Stimulated activated CD8-positive, alpha-beta memory T cell treated with anti-CD3 and anti-CD28 coated beads, Interleukin-15, amount 100 ng/mL, for 1 hour (primary cell): ENCODE measurements around the gene CEP63.

ENCODE experiments used
- DNase-seq: peaks from one replicate; pipeline ENCODE4 v3.0.0-alpha.2; 2020; ENCODE audit warnings: low read depth

Gene CEP63

GRCh38 chr3:134468519-134468918 is 17.3 kb upstream of the CEP63 start:
- DNase-seq = no peak

GRCh38 chr3:134471521-134472193 is 14.2 kb upstream of the CEP63 start:
- no peak for DNase-seq

GRCh38 chr3:134472831-134473230 is 13.0 kb upstream of the CEP63 start:
- DNase-seq = no peak

- DNase-seq = peak; percentile 78
Observed at GRCh38 chr3:134473868-134474546, 11.8 kb upstream of the CEP63 start.

DNA sequence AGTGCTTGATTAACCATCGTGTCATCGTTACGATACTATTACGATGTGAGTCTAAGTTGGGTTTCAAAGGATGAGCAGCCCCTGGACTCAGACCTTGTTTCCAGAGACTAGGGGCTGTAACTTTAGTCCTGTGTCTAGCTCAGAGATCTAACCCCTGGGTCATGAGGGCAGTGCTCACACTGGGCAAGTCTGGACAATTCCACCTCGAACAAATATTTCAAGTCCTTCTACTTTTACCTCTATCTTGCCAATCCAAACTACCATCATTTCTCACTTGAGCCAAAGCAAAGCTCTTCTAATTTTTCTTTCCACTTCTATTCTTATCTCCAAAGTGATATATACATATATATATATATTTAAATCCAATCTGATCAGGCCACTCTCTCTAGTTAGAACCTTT is 10.9 kb upstream of the CEP63 start:
- no peak for DNase-seq

DNA sequence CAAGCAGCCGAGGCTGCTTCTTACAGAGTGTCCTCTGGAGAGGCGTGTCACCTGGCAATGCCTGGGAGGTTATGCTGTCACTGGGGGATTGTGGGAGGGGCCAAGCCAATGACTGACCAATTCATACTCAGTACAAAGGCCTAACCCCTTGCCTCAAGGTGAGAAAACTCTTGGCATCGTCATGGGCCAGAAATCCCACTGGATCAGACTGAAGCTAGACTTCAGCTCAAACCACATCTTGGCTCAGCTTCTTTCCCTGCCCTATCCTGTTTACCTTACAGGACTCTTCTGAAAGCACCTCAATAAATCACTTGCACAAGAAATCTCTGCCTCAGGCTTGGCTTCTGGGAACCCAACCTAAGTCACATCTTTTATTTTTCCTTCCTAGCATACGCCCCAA is 9.6 kb upstream of the CEP63 start:
- no peak for DNase-seq

GRCh38 chr3:134477002-134477401 is 8.9 kb upstream of the CEP63 start:
- no peak for DNase-seq

DNA sequence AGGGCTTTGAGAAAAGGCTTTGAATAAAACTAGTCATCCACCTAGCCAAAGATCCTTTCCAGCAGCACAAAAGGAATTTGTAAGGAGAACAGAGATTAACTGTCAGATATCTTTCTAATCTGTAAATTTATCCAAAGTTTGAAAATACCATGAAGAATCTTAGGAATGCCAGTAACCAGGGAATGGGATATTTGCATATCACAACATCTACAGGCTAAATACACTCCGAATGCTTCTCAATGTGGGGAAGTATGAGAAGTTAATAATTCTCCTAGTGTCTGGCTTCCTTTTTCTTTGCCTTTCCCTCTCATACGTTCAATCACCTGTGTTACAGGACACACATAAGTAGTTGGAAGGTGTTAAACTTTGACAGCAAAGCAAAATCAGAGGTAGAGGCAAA is 7.9 kb upstream of the CEP63 start:
- DNase-seq = no peak

- no peak for DNase-seq
Observed at GRCh38 chr3:134480546-134480945, 5.3 kb upstream of the CEP63 start.

- no peak for DNase-seq
Observed at GRCh38 chr3:134481166-134481565, 4.7 kb upstream of the CEP63 start.

DNA sequence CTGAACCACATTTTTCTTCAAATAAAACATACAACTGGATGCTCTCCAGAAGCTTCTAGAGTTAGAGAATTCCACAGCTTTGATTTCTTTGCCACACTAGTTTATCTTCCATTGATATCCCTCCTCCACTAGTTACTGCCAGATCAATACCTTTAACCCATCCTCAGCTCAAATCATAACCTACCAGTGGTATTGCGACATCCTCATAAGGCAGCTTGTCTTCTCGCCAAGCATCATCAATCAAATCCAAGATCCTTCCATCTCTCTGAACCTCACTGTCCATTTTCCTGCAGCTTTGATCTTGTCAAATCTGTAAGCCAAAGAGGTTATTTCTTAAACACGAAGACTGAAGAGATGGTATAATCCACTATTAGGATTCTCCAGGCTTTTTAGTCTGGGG is 3.2 kb upstream of the CEP63 start:
- DNase-seq = no peak

- no peak for DNase-seq
Observed at GRCh38 chr3:134483195-134483900, 2.5 kb upstream of the CEP63 start.

DNA sequence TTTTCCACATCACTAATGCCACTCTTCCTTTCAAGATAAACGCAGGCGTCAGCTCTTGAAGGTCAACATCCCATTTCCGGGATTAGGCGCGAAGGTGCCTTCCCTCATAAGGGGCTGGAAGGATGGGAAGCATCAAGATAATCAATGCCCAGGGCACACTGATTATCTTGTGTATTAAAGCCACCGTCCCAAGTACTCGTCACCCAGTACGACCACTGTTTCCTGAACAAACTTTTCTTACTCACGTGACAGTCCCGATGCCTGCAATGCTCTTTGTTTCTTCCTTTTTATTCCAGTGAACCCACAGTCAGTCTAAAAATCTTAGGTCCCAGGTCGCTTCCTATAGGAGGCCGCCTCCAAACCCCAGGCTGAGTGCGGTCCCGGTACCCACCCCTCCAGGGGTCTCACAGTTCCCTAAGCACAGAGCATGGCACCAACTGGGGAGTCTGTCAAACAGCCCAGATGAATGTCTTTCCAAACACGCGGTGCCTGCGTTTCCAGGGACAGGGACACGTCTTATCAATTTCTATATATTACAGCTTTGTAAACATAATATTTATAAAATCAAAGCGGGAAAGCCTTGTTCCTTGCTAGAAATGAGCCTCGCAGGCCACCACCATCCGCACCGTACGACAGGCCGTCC is 661 bp upstream of the CEP63 start:
- DNase-seq = no peak

DNA sequence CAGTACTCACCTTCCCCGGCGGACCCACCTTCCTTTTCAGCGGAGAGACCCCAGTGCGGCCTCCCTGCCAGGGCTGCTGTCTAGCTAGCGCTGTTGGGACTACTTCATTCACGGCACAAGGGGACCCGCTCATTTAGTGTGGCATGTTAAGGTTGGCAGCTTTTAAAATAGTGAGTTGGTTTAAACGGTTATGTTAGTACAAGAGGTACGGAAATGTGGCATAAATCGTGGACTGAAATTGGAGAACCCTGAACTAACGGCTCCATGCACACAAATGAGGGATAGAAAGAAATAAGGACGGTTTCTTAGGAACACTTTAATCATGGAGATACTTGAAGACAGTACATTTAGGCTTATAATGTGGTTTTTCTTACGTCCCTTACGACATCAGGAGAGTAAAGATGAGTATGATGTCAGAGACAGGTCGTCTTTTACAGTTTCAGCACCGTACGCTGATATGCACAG is 752 bp downstream of the CEP63 start:
- DNase-seq = no peak

GRCh38 chr3:134487406-134487805 is 1.5 kb downstream of the CEP63 start:
- DNase-seq = no peak

DNA sequence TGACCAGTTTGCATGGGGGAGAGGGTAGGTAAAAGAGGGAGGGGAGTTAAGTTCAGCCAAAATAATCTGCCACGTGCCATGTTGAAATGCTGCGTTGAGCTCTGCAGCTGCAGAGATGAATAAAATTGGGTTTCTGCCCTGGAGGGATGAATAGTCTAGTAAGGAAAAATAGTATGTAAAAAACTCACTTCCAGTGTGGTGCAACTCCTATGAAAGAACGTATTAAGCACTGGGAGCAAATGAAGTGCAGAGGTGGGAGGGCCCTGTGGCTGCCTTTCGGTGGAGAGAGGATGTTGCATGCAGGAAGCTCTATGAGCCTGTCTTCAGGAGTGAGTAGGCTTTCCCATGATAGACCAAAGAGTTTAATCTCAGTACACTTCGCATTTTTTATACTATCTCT is 8.6 kb downstream of the CEP63 start:
- DNase-seq = no peak

DNA sequence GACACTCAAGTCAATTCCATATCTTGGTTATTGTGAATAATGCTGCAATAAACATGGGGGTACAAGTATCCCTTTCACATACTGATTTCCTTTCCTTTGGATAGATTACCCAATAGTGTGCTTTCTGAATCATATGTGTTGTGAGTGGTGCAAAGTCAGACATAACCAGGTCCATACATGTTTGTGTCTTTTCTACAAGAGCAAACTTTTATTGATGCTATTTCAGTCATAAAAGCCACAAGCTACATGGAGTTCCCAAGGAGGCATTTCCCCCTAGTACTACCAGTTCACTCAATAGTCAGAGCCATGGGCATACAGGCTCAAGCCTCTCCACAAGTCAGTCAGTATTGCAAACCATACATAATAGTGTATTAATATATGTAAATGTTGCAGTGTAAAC is 10.1 kb downstream of the CEP63 start:
- no peak for DNase-seq

DNA sequence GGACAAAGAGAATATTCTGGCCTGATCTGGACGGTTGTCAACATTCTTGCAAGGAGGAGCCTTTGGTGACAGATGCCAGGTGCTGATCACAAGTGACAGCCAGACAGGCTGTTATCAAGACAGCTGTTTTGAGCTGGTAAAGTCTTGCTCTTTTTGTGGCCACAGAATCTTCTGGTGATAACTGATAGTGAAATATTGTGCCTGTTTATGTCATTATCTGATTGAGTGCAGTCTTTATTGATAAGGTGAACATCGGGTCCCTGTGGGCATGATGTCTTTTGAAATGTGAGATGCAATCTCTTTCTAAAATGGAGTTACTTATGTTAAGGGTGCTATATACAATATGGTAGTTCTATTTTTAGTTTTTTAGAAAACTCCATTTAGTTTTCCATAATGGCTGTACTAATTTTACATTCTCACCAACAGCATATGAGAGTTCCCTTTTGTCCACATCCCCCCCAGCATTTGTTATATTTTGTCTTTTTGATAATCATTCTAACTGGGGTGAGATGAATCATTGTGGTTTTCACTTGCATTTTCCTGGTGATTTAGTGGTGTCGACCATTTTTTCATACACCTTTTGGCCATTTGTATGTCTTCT is 10.7 kb downstream of the CEP63 start:
- no peak for DNase-seq

- no peak for DNase-seq
Observed at GRCh38 chr3:134503266-134503665, 17.4 kb downstream of the CEP63 start.

DNA sequence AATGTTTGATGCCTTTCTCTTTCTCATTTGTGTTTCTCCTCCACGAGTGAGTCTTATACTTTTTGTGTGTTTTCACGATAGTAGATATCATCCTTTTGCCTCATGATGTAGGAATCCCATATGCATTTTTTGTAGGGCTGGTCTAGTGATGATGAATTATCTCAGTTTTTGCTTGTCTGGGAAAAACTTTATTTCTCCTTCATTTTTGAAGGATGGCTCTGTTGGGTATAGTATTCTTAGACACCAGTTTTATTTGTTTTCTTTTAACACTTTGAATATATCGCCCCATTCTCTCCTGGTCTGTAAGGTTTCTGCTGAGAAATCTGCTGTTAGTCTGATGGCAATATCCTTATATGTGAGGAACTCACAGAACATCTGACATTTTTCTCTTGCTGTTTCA is 18.3 kb downstream of the CEP63 start:
- DNase-seq = no peak

- no peak for DNase-seq
Observed at GRCh38 chr3:134505485-134505884, 19.6 kb downstream of the CEP63 start.

DNA sequence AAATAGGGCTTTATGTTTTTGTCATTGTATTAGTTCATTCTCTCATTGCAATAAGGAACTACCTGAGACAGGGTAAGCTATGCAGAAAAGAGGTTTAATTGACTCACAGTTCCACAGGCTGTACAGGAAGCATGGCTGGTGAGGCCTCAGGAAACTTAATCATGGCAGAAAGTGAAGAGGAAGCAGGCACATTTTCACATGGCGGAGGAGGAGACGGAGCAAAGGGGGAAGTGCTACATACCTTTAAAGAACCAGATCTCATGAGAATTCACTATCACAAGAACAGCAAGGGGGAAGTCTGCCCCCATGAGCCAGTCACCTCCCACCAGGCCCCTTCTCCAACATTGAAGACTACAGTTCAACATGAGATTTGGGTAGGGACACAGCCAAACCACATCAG is 25.6 kb downstream of the CEP63 start:
- no peak for DNase-seq
